Measurements from ENCODE around the gene BAIAP2L1. TPM values are rescaled to one million over a fixed set of nuclear protein-coding genes. Genes with fewer than 3 reads are reported as not detected.

The BAIAP2L1 gene
- total and polyA plus RNA-seq, 7 donors = 0.80 to 3.0 (median 1.2) TPM

GRCh38 chr7:98282703-98283102 is 118.2 kb downstream of the BAIAP2L1 start:
- Histone ChIP-seq H3K9me3 (no peaks in the 10 kb centered on the region), H3K36me3 (ENCODE audit: insufficient read depth in 1 of 2, low read depth in 1 of 2) (no peaks in the 10 kb centered on the region), H3K4me1 (peaks cover 50% of the 10 kb centered on the region), H3K4me3 (peak overlapping the region; percentile 90), H3K27ac (peak overlapping the region; percentile 99), H3K27me3 (ENCODE audit: insufficient read depth in 3 of 3, low read length in 2 of 3) (no peaks in the 10 kb centered on the region)
- DNase-seq (no peak), ATAC-seq (no peak)
- TF ChIP-seq, protein P1, sequence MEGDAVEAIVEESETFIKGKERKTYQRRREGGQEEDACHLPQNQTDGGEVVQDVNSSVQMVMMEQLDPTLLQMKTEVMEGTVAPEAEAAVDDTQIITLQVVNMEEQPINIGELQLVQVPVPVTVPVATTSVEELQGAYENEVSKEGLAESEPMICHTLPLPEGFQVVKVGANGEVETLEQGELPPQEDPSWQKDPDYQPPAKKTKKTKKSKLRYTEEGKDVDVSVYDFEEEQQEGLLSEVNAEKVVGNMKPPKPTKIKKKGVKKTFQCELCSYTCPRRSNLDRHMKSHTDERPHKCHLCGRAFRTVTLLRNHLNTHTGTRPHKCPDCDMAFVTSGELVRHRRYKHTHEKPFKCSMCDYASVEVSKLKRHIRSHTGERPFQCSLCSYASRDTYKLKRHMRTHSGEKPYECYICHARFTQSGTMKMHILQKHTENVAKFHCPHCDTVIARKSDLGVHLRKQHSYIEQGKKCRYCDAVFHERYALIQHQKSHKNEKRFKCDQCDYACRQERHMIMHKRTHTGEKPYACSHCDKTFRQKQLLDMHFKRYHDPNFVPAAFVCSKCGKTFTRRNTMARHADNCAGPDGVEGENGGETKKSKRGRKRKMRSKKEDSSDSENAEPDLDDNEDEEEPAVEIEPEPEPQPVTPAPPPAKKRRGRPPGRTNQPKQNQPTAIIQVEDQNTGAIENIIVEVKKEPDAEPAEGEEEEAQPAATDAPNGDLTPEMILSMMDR (IDR thresholded peaks at IDR 0.05) = no peak
- 27 to 47% (median 29%) methylated on average over 16 of the region's 16 CpGs for WGBS, 3 donors
- intact Hi-C loops (cut with DNase I) = loop anchor here (5.0 to 10.0 kb wide), 2 partner anchors 105 to 122 kb away; partner anchors contain the start of gene BAIAP2L1 (in 1 of the 2)

DNA sequence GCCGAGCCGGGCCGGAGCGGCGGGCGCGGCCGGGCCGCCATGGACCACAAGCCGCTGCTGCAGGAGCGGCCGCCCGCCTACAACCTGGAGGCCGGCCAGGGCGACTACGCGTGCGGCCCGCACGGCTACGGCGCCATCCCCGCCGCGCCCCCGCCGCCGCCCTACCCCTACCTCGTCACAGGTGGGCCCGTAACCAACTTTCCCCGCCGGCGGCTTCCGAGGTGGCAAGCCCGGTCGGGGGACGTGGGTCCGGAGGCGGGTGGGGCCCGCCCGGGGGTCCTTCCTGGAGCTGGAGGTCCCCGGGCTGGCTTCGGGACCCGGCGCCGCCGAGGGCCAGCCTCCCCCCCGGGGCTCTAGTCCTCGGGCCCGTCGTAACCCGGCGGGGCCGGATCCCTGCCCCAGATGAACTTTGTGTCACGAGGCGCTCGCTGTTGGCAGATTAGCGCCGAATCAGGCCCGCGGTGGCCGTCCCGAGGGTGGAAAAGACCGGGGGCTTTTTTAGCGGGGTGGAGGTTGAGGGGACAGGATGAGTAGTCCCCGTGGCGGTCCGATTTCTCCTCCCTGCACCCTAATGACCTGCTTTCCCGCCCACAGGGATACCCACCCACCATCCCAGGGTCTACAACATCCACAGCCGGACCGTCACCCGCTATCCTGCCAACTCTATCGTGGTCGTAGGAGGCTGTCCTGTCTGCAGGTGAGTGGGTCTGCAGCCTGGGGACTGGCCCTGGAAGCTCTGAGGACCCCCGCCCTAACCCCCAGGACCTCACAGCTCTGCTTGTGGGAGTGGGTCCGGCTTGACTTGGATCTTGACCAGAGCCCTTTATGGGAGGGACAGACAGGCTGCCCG is 118.9 kb downstream of the BAIAP2L1 start:
- no peaks in the 10 kb centered on the region for H3K9me3 ChIP-seq
- TF ChIP-seq, protein P1 (IDR thresholded peaks at IDR 0.05) = no peak
- no peaks in the 10 kb centered on the region for H3K36me3 ChIP-seq (ENCODE audit: insufficient read depth in 1 of 2, low read depth in 1 of 2)
- WGBS, 3 donors = 1 to 6% (median 3%) methylated on average over 38 to 77 of the region's 77 CpGs
- DNase-seq (peak; percentile 62 to 83), ATAC-seq (no peak)
- peaks cover 42% of the 10 kb centered on the region for H3K4me1 ChIP-seq
- intact Hi-C loops (cut with DNase I) = loop anchor here (2.0 to 10.0 kb wide), 3 partner anchors 29 to 123 kb away; partner anchors contain the start of genes BAIAP2L1 (in 1 of the 2) and TECPR1 (in 1 of the 2)
- peak overlapping the region; percentile 99 for H3K27ac ChIP-seq
- peak overlapping the region; percentile 90 for H3K4me3 ChIP-seq
- no peaks in the 10 kb centered on the region for H3K27me3 ChIP-seq (ENCODE audit: insufficient read depth in 3 of 3, low read length in 2 of 3)

- TF ChIP-seq, protein P1 (IDR thresholded peaks at IDR 0.05) = peak; percentile 35
- intact Hi-C loops (cut with DNase I) = loop anchor here (2.0 to 10.0 kb wide), 3 partner anchors 28 to 124 kb away; partner anchors contain the start of genes BAIAP2L1 (in 1 of the 2) and TECPR1 (in 1 of the 2)
- peak; percentile 95 for DNase-seq
- Histone ChIP-seq H3K9me3 (no peaks in the 10 kb centered on the region), H3K4me1 (peaks cover 33% of the 10 kb centered on the region), H3K27ac (peak within 1 kb of the TSS; percentile 99), H3K4me3 (peak within 1 kb of the TSS; percentile 90), H3K27me3 (ENCODE audit: insufficient read depth in 3 of 3, low read length in 2 of 3) (no peaks in the 10 kb centered on the region), H3K36me3 (ENCODE audit: insufficient read depth in 1 of 2, low read depth in 1 of 2) (no peaks in the 10 kb centered on the region)
- ATAC-seq = peak; percentile 59 to 65 (median 62)
- WGBS, 3 donors = 1% methylated on average over 26 to 88 of the region's 92 CpGs
Measured at GRCh38 chr7:98280791-98281756, 119.8 kb downstream of the BAIAP2L1 start, which contains the start of gene BRI3. BRI3 (plus strand) TSS chr7:98281686; CDS start chr7:98281796, 110 bp downstream.

GRCh38 chr7:98280296-98280695 is 120.6 kb downstream of the BAIAP2L1 start:
- ATAC-seq (no peak), DNase-seq (no peak)
- no peaks in the 10 kb centered on the region for H3K9me3 ChIP-seq
- peaks cover 26% of the 10 kb centered on the region for H3K4me1 ChIP-seq
- intact Hi-C loops (cut with DNase I) = loop anchor here (2.0 to 10.0 kb wide), 3 partner anchors 27 to 125 kb away; partner anchors contain the start of genes BAIAP2L1 (in 1 of the 2) and TECPR1 (in 1 of the 2)
- no peaks in the 10 kb centered on the region for H3K27me3 ChIP-seq (ENCODE audit: insufficient read depth in 3 of 3, low read length in 2 of 3)
- no peaks in the 10 kb centered on the region for H3K36me3 ChIP-seq (ENCODE audit: insufficient read depth in 1 of 2, low read depth in 1 of 2)
- TF ChIP-seq, protein P1 (IDR thresholded peaks at IDR 0.05) = no peak
- peak overlapping the region; percentile 67 for H3K4me3 ChIP-seq
- peak overlapping the region; percentile 99 for H3K27ac ChIP-seq
- WGBS, 3 donors = 55 to 64% (median 63%) methylated on average over 7 of the region's 7 CpGs

Measured in psoas muscle (tissue), 8 donors.